Neuron (in vitro differentiated cells): ENCODE results near the gene CLINT1.
"Not testable (repeated sequence)": the region's sequence is repeated elsewhere in the genome, so short reads cannot be mapped to it uniquely, and the experiment has no call there.

Experiments
- H2AFZ ChIP-seq: one replicate; pipeline ENCODE4 v1.6.1; 2013; ENCODE audit warnings: low read depth, mild to moderate bottlenecking, inconsistent platforms, low read length, moderate library complexity
- H3K27me3 ChIP-seq: one replicate; pipeline ENCODE4 v1.6.1; 2013; ENCODE audit warnings: low read length; ENCODE audit not compliant: insufficient read depth
- H3K36me3 ChIP-seq: one replicate; pipeline ENCODE4 v1.6.1; 2013; ENCODE audit warnings: low read length; ENCODE audit not compliant: insufficient read depth
- H3K4me1 ChIP-seq: one replicate; pipeline ENCODE4 v1.6.1; 2013; ENCODE audit warnings: low read length; ENCODE audit not compliant: insufficient read depth
- H3K4me3 ChIP-seq: 2 replicates; pipeline ENCODE4 v1.5.1; 2013; ENCODE audit warnings: mild to moderate bottlenecking, low read length, moderate library complexity
- H3K9me3 ChIP-seq: one replicate; pipeline ENCODE4 v1.6.1; 2013; ENCODE audit warnings: low read length

CLINT1 gene

DNA sequence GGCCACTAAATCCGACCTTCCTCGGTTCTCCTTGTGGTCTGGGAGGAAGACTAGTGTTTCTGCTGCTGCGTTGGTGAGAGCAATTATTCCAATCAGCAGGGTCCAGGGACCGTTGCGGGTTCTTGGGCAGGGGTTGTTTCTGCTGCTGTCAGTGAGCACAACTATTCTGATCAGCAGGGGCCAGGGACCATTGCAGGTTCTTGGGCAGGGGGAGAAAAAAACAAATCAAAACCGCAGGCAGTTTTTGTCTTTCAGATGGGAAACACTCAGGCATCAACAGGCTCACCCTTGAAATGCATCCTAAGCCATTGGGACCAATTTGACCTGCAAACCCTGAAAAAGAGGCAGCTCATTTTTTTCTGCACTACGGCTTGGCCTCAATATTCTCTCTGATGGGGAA is 22.6 kb upstream of the CLINT1 start:
- not testable (repeated sequence) for H3K36me3 ChIP-seq, H3K4me1 ChIP-seq, H2AFZ ChIP-seq, H3K9me3 ChIP-seq, H3K27me3 ChIP-seq, H3K4me3 ChIP-seq

DNA sequence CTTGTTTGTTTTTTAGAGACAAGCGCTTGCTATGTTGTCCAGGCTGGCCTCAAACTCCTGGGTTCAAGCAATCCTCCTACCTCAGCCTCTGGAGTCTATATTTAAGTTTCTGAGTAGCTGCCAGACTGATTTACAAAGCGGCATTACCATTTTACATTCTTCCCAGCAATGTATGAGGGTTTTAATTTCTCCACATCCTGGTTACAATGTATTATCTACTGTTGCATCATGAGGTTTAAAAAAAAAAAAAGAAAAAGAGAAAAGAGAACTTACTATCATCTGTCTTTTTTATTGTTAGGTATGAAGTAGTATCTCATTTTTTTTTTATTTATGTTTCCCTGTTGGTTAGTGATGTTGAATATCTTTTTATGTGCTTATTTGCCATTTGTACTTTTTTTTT is 18.9 kb upstream of the CLINT1 start:
- no peak overlapping the region for H3K4me3 ChIP-seq
- no peaks in the 10 kb centered on the region for H3K27me3 ChIP-seq
- H3K9me3 ChIP-seq = no peaks in the 10 kb centered on the region

DNA sequence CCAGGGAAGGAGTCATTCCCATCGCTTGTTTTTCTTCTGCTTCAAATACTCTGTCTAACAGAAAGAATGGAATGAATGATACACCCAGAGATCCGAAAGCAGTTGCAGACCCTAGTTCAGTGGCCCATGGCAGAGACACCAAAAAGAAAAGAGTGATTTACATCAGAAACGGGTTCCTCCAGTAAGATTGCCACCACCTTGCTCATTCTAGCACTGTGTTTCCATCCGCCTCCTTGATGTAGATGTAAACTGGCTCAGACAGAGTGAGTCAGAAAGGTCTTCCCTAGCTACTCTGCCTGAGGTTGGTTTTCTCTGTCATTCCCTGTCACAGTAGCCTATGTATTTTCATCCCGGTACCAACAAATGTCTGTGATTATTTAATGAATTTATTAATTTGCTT is 15.9 kb upstream of the CLINT1 start:
- Histone ChIP-seq H3K4me1 (no peaks in the 10 kb centered on the region), H3K36me3 (no peaks in the 10 kb centered on the region), H2AFZ (no peak overlapping the region), H3K27me3 (no peaks in the 10 kb centered on the region), H3K4me3 (no peak overlapping the region), H3K9me3 (no peaks in the 10 kb centered on the region)

More for the DNA sequence above, 18.9 kb upstream of the CLINT1 start:
- Histone ChIP-seq H3K36me3 (no peaks in the 10 kb centered on the region), H2AFZ (no peak overlapping the region), H3K4me1 (no peaks in the 10 kb centered on the region)

- H3K4me1 ChIP-seq = no peaks in the 10 kb centered on the region
- H2AFZ ChIP-seq = no peak overlapping the region
- H3K4me3 ChIP-seq = no peak overlapping the region
- no peaks in the 10 kb centered on the region for H3K9me3 ChIP-seq
- H3K27me3 ChIP-seq = no peaks in the 10 kb centered on the region
- H3K36me3 ChIP-seq = no peaks in the 10 kb centered on the region
Measured at GRCh38 chr5:157870837-157871834, 12.2 kb upstream of the CLINT1 start.

GRCh38 chr5:157867751-157868387 is 8.9 kb upstream of the CLINT1 start:
- H3K9me3 ChIP-seq = no peaks in the 10 kb centered on the region
- no peaks in the 10 kb centered on the region for H3K4me1 ChIP-seq
- no peak overlapping the region for H3K4me3 ChIP-seq
- H3K27me3 ChIP-seq = no peaks in the 10 kb centered on the region
- no peak overlapping the region for H2AFZ ChIP-seq
- no peaks in the 10 kb centered on the region for H3K36me3 ChIP-seq

- no peaks in the 10 kb centered on the region for H3K36me3 ChIP-seq
- H2AFZ ChIP-seq = no peak overlapping the region
- no peak overlapping the region for H3K4me3 ChIP-seq
- no peaks in the 10 kb centered on the region for H3K9me3 ChIP-seq
- no peaks in the 10 kb centered on the region for H3K27me3 ChIP-seq
- peaks cover 2% of the 10 kb centered on the region for H3K4me1 ChIP-seq
Measured at GRCh38 chr5:157866536-157866935, 7.6 kb upstream of the CLINT1 start.

DNA sequence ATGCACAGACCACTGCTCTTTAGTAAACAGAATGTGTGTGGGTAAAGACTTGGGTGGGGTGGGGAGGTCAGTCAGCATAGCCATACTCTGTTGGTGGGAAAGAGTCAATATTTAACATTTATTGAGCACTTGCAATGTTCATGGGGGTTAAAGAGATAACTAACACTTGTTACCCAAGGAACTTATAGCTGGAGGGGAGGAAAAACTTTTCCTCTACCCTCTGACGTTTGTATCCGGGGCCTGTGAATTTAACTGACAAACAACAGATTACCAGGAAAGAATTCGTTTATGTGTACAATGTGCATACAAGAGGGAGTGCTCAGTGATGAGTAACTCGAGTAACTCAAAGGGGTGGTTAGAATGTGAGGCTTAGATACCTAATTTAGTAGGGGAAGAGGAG is 6.8 kb upstream of the CLINT1 start:
- Histone ChIP-seq H3K27me3 (no peaks in the 10 kb centered on the region), H2AFZ (no peak overlapping the region), H3K36me3 (no peaks in the 10 kb centered on the region), H3K4me3 (no peak overlapping the region), H3K9me3 (no peaks in the 10 kb centered on the region), H3K4me1 (peaks cover 9% of the 10 kb centered on the region)

DNA sequence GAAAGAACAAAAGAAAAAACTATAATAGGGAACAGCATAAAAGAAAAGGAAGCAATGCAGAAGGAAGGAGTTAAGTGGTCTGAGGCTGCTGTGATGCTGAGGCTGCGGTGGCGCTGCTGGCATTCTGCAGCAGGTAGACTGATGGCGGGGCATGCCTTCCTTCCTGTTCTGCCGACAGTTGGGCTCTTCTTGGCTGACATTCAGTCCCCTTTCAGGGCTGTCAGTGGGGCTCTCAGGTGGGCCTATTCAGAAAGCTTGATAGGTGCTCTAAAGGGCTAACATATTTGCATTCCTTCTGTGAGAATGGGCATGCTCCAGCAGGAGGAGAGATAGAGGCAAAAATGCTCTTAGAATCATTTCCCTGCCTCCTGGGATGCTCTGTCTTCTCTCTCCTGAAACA is 5.1 kb upstream of the CLINT1 start:
- no peak overlapping the region for H3K4me3 ChIP-seq
- no peaks in the 10 kb centered on the region for H3K9me3 ChIP-seq
- peaks cover 9% of the 10 kb centered on the region for H3K4me1 ChIP-seq
- no peaks in the 10 kb centered on the region for H3K27me3 ChIP-seq
- no peak overlapping the region for H2AFZ ChIP-seq
- no peaks in the 10 kb centered on the region for H3K36me3 ChIP-seq

GRCh38 chr5:157862183-157862851 is 3.4 kb upstream of the CLINT1 start:
- H3K27me3 ChIP-seq = no peaks in the 10 kb centered on the region
- H3K4me1 ChIP-seq = peaks cover 17% of the 10 kb centered on the region
- H3K4me3 ChIP-seq = no peak overlapping the region
- no peaks in the 10 kb centered on the region for H3K9me3 ChIP-seq
- H2AFZ ChIP-seq = no peak overlapping the region
- H3K36me3 ChIP-seq = no peaks in the 10 kb centered on the region

DNA sequence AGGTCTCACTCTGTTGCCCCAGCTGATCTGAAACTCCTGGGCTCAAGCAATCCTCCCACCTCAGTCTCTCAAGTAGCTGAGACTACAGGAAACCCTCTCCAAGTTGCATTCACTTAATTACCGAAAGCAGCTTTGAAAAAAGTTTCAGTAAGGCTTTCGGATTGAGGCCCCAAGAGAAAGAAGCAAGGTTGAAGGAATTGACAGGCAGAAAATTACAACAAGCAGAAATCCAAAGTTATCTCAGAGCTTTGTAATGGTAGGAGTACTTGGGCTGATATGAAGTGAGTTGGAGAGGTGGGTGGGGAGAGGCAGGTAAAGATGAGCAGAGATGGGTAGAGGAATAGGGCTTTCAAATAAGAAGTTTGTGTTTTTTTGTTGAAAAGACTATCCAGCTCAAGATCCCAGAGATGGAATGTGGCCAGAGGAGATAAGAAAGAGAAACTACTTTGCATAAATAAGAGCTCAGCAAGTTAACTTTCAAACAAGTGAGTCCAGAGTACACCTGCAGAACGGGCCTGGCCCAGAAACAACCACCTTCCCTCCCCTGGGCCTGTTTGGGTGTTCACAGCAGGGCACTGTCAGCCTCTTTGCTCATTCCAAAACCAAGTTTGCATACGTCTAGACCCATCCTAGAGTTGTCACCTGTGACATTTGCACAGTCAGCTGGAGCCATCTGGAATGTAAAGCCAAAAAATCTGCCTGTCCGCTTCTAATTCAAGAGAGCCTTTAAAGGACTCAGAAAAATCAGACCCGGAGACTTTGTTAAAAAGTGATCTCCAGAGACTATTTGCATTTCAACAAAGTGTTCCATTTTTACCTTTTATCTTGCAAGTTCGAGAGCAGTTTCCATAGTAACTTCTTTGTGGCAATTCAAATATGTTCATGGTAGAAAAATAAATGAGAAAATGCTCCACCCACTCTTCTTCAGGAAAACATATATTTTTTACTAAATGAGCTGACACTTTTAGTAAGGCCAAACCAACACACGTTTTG is 2.2 kb upstream of the CLINT1 start:
- peaks cover 18% of the 10 kb centered on the region for H3K4me1 ChIP-seq
- H3K4me3 ChIP-seq = no peak overlapping the region
- no peaks in the 10 kb centered on the region for H3K27me3 ChIP-seq
- no peak overlapping the region for H2AFZ ChIP-seq
- no peaks in the 10 kb centered on the region for H3K9me3 ChIP-seq
- no peaks in the 10 kb centered on the region for H3K36me3 ChIP-seq

DNA sequence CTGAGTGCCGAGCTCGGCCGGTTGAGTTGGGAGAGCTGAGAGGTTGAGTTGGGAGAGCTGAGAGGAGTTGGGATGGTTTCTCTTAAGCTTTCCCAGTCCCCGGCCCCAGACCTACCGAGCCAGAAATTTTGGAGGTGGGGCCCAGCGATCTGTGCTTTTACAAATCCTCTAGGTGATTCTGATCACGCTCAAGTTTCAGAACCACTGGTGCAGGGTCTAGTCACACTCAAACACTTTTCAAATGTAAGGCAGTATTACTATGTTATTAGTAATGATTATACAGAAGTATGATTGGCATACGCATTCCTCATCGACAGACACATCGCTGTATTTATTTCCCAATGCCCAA is 256 bp upstream of the CLINT1 start:
- Histone ChIP-seq H2AFZ (peak overlapping the region; percentile 70), H3K9me3 (no peaks in the 10 kb centered on the region), H3K36me3 (no peaks in the 10 kb centered on the region), H3K4me1 (peaks cover 18% of the 10 kb centered on the region), H3K4me3 (peak overlapping the region; percentile 99), H3K27me3 (no peaks in the 10 kb centered on the region)

DNA sequence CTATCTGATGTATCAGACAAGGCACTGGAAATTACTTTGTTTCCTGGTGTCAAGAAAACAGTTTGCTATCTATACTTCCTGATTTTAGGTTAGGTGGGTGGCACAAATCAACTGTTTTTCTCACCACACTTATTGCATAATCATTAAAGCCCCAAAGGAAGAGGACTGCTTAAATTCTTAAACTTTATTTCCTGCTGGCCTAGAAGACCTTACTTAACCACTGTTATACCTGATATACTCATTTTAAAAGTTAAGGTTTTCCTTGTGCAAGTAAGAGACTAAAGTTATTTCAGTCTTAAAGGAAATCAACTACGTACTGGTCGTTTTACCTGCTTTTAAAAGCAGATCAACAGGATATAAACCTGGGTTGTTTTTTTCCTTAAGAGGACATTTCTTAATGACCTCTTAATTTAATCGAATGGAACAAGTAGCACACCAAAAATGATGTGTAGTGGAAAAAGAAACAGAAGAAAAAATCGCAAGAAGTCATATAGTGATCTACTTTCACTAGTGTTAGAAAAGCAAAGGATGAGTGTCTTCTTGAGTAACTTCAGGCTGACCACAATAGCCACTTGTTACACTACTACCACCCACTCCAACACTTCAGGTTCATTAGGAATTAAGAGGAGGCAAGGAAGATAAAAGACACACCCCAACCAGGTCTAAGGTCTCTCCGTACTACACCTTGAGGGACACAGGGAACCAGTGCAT is 974 bp downstream of the CLINT1 start:
- Histone ChIP-seq H3K4me1 (peaks cover 18% of the 10 kb centered on the region), H3K27me3 (no peaks in the 10 kb centered on the region), H3K9me3 (no peaks in the 10 kb centered on the region), H3K36me3 (no peaks in the 10 kb centered on the region), H3K4me3 (peak overlapping the region; percentile 99), H2AFZ (peak overlapping the region; percentile 70)
